CD4-positive, alpha-beta memory T cell (primary cell): ENCODE measurements around the gene FAF2. TPM values are rescaled to one million over a fixed set of nuclear protein-coding genes. Genes with fewer than 3 reads are reported as not detected.

Experiments
- CTCF ChIA-PET: fragments of 350-600 bp; sonication (Branson Sonifier 250); formaldehyde crosslinking; loops from one replicate; lab custom pipeline; 2021; ENCODE audit warnings: inconsistent platforms; ENCODE audit not compliant: partially characterized antibody; lab: Charles Lee
- POLR2A ChIA-PET: fragments of 350-600 bp; sonication (Branson Sonifier 250); formaldehyde crosslinking; loops from one replicate; lab custom pipeline; 2021; ENCODE audit not compliant: partially characterized antibody; lab: Charles Lee
- DNase-seq, 5 donors: peaks; one replicate each; pipeline versions ENCODE4 v3.0.0 to v3.0.0-alpha.2; 2020 to 2022; ENCODE audit warnings: mixed read lengths in 1 of 5
- H3K27ac ChIP-seq: one replicate; pipeline ENCODE4 v1.7.0; 2013; ENCODE audit warnings: low read depth, low read length
- H3K27me3 ChIP-seq: 2 replicates; pipeline ENCODE4 v1.7.0; 2013; ENCODE audit warnings: mild to moderate bottlenecking, low read length, moderate library complexity; ENCODE audit not compliant: insufficient read depth
- H3K36me3 ChIP-seq: 2 replicates; pipeline ENCODE4 v1.7.0; 2013; ENCODE audit warnings: mild to moderate bottlenecking, low read length, moderate library complexity; ENCODE audit not compliant: insufficient read depth
- H3K4me1 ChIP-seq: 2 replicates; pipeline ENCODE4 v1.7.0; 2013; ENCODE audit warnings: mild to moderate bottlenecking, low read length, moderate library complexity; ENCODE audit not compliant: insufficient read depth
- H3K4me3 ChIP-seq, 2 donors: one replicate each; pipeline ENCODE4 v1.7.0; 2013; ENCODE audit warnings: low read length in 2 of 2, mild to moderate bottlenecking in 1 of 2
- H3K9me3 ChIP-seq, 2 donors: one replicate each; pipeline ENCODE4 v1.7.0; 2013; ENCODE audit warnings: low read length in 2 of 2, control low read depth in 1 of 2; ENCODE audit not compliant: control insufficient read depth in 1 of 2
- H3K27ac Mint-ChIP-seq, 7 donors: one replicate each; pipeline ENCODE4 v1.8.0; 2020 to 2021; ENCODE audit warnings: mixed read lengths in 7 of 7, mild to moderate bottlenecking in 6 of 7, inconsistent platforms in 3 of 7, moderate library complexity in 3 of 7
- H3K27me3 Mint-ChIP-seq, 2 donors: one replicate each; pipeline ENCODE4 v1.8.0; 2020 to 2021; ENCODE audit warnings: mixed read lengths in 2 of 2
- H3K36me3 Mint-ChIP-seq, 2 donors: one replicate each; pipeline ENCODE4 v1.8.0; 2020 to 2021; ENCODE audit warnings: mixed read lengths in 2 of 2, inconsistent platforms in 1 of 2, mild to moderate bottlenecking in 1 of 2
- H3K4me1 Mint-ChIP-seq, 4 donors: one replicate each; pipeline ENCODE4 v1.8.0; 2020 to 2021; ENCODE audit warnings: mixed read lengths in 4 of 4, mild to moderate bottlenecking in 1 of 4
- H3K4me3 Mint-ChIP-seq, 8 donors: one replicate each; pipeline ENCODE4 v1.8.0; 2020 to 2021; ENCODE audit warnings: mixed read lengths in 8 of 8, mild to moderate bottlenecking in 7 of 8, moderate library complexity in 6 of 8, inconsistent platforms in 3 of 8
- H3K9me3 Mint-ChIP-seq, 8 donors: one replicate each; pipeline ENCODE4 v1.8.0; 2020 to 2021; ENCODE audit warnings: mixed read lengths in 8 of 8, mild to moderate bottlenecking in 5 of 8, inconsistent platforms in 3 of 8, moderate library complexity in 1 of 8
- intact Hi-C: fragments of 100-400 bp; cut with micrococcal nuclease; formaldehyde crosslinking; loops from one replicate; pipeline ENCODE4 v1.15.1; 2023
- polyA plus RNA-seq, 2 donors: library from polyadenylated mRNA; unstranded; fragments of 300-500 nt; fragmentation: Illumina TruSeq; gene quantifications; one replicate each; pipeline ENCODE4 v1.2.3, GENCODE V29; 2021
- total RNA-seq, 2 experiments: library from RNA; stranded (reverse); gene quantifications; one replicate each; pipeline ENCODE4 v1.2.3, GENCODE V29; 2021

The FAF2 gene
- total and polyA plus RNA-seq, 4 experiments from 2014 or later = 10.8 to 33.6 (median 25.4) TPM

- H3K4me3 Mint-ChIP-seq = no peak overlapping the region
- peaks cover 27 to 58% (median 40%) of the 10 kb centered on the region in 4 donors for H3K4me1 Mint-ChIP-seq
- H3K36me3 Mint-ChIP-seq = peaks cover 8 to 34% of the 10 kb centered on the region in 2 donors
- DNase-seq = no peak
- H3K9me3 Mint-ChIP-seq = no peaks in the 10 kb centered on the region
- no peaks in the 10 kb centered on the region for H3K27me3 Mint-ChIP-seq
- no peaks in the 10 kb centered on the region for H3K27me3 ChIP-seq
- H3K36me3 ChIP-seq = peaks cover 12% of the 10 kb centered on the region
- H3K4me3 ChIP-seq = no peak overlapping the region
- peaks cover 38% of the 10 kb centered on the region for H3K4me1 ChIP-seq
- no peaks in the 10 kb centered on the region for H3K9me3 ChIP-seq
- H3K27ac Mint-ChIP-seq = peak overlapping the region in 1 of 7 donors; percentile 13
- no peak overlapping the region for H3K27ac ChIP-seq
- intact Hi-C loops = no loop called here
- CTCF ChIA-PET = interaction anchor here (0.8 kb wide), 1 partner anchor 10 kb away, joined by 3 read pairs; no protein-coding TSS in a partner anchor
- POLR2A ChIA-PET = interaction anchor here (0.6 to 1.3 kb wide), 2 partner anchors 81 to 162 kb away, joined by 3 to 6 read pairs; partner anchors contain the start of gene RNF44
Observed at GRCh38 chr5:176454724-176455394, 6.7 kb downstream of the FAF2 start.

- no peaks in the 10 kb centered on the region for H3K27me3 ChIP-seq
- no peaks in the 10 kb centered on the region for H3K27me3 Mint-ChIP-seq
- no peak overlapping the region for H3K27ac ChIP-seq
- peak overlapping the region in 2 of 8 donors; percentile 4 to 19 for H3K4me3 Mint-ChIP-seq
- H3K4me3 ChIP-seq = no peak overlapping the region
- H3K4me1 ChIP-seq = peaks cover 21% of the 10 kb centered on the region
- POLR2A ChIA-PET = no interaction called here
- H3K36me3 ChIP-seq = no peaks in the 10 kb centered on the region
- H3K9me3 Mint-ChIP-seq = no peaks in the 10 kb centered on the region
- peaks cover 9 to 24% of the 10 kb centered on the region in 2 donors for H3K36me3 Mint-ChIP-seq
- peaks cover 25 to 59% (median 33%) of the 10 kb centered on the region in 4 donors for H3K4me1 Mint-ChIP-seq
- peak overlapping the region in 2 of 7 donors; percentile 19 to 30 for H3K27ac Mint-ChIP-seq
- DNase-seq = no peak
- CTCF ChIA-PET = interaction anchor here (0.7 to 1.9 kb wide), 3 partner anchors 9 to 23 kb away, joined by 3 to 7 read pairs (median 4); partner anchors contain the start of gene FAF2
- no peaks in the 10 kb centered on the region for H3K9me3 ChIP-seq
- intact Hi-C loops = no loop called here
Observed at GRCh38 chr5:176458904-176459561, 10.8 kb downstream of the FAF2 start.

- DNase-seq = no peak
- ChIA-PET CTCF (interaction anchor here (0.7 to 1.1 kb wide), 3 partner anchors 14 to 83 kb away, joined by 3 to 4 read pairs (median 3); no protein-coding TSS in a partner anchor), POLR2A (interaction anchor here (0.7 kb wide), 1 partner anchor 13 kb away, joined by 3 read pairs; the partner anchor contains the start of gene FAF2)
- Histone ChIP-seq H3K27ac (no peak overlapping the region), H3K27me3 (no peaks in the 10 kb centered on the region), H3K9me3 (no peaks in the 10 kb centered on the region), H3K4me3 (no peak overlapping the region), H3K4me1 (peaks cover 20% of the 10 kb centered on the region), H3K36me3 (no peaks in the 10 kb centered on the region)
- H3K27ac Mint-ChIP-seq = no peak overlapping the region
- intact Hi-C loops = no loop called here
- peaks cover 9 to 24% of the 10 kb centered on the region in 2 donors for H3K36me3 Mint-ChIP-seq
- H3K4me3 Mint-ChIP-seq = no peak overlapping the region
- peaks cover 22 to 59% (median 32%) of the 10 kb centered on the region in 4 donors for H3K4me1 Mint-ChIP-seq
- no peaks in the 10 kb centered on the region for H3K27me3 Mint-ChIP-seq
- H3K9me3 Mint-ChIP-seq = no peaks in the 10 kb centered on the region
Observed at GRCh38 chr5:176461349-176461748, 13.2 kb downstream of the FAF2 start.

GRCh38 chr5:176463113-176463764 lies 15.1 kb downstream of the FAF2 start:
- Mint-ChIP-seq H3K9me3 (no peaks in the 10 kb centered on the region), H3K36me3 (peaks cover 14 to 22% of the 10 kb centered on the region in 2 donors), H3K27me3 (no peaks in the 10 kb centered on the region), H3K27ac (peak overlapping the region in 2 of 7 donors; percentile 37 to 69), H3K4me3 (no peak overlapping the region), H3K4me1 (peaks cover 20 to 54% (median 27%) of the 10 kb centered on the region in 4 donors)
- CTCF ChIA-PET = interaction anchor here (0.7 kb wide), 1 partner anchor 73 kb away, joined by 4 read pairs; no protein-coding TSS in a partner anchor
- Histone ChIP-seq H3K9me3 (no peaks in the 10 kb centered on the region), H3K4me3 (no peak overlapping the region), H3K27me3 (no peaks in the 10 kb centered on the region), H3K36me3 (no peaks in the 10 kb centered on the region), H3K4me1 (peaks cover 12% of the 10 kb centered on the region), H3K27ac (no peak overlapping the region)
- POLR2A ChIA-PET = interaction anchor here (0.9 to 1.4 kb wide), 2 partner anchors 15 to 36 kb away, joined by 3 to 4 read pairs; partner anchors contain the start of gene FAF2
- no peak for DNase-seq
- intact Hi-C loops = no loop called here

- H3K9me3 ChIP-seq = no peaks in the 10 kb centered on the region
- H3K27ac Mint-ChIP-seq = peak overlapping the region in 1 of 7 donors; percentile 24
- H3K36me3 Mint-ChIP-seq = peaks cover 18 to 29% of the 10 kb centered on the region in 2 donors
- H3K4me1 ChIP-seq = no peaks in the 10 kb centered on the region
- intact Hi-C loops = no loop called here
- H3K36me3 ChIP-seq = no peaks in the 10 kb centered on the region
- no peaks in the 10 kb centered on the region for H3K27me3 Mint-ChIP-seq
- no peaks in the 10 kb centered on the region for H3K27me3 ChIP-seq
- ChIA-PET CTCF (interaction anchor here (1.2 kb wide), 1 partner anchor 19 kb away, joined by 4 read pairs; the partner anchor contains the start of gene FAF2), POLR2A (interaction anchor here (0.8 kb wide), 1 partner anchor 19 kb away, joined by 3 read pairs; the partner anchor contains the start of gene FAF2)
- peaks cover 10 to 29% (median 18%) of the 10 kb centered on the region in 4 donors for H3K4me1 Mint-ChIP-seq
- DNase-seq = no peak
- H3K9me3 Mint-ChIP-seq = peaks cover 0 to 3% (median 0%) of the 10 kb centered on the region in 8 donors
- H3K27ac ChIP-seq = no peak overlapping the region
- no peak overlapping the region for H3K4me3 ChIP-seq
- no peak overlapping the region for H3K4me3 Mint-ChIP-seq
Observed at GRCh38 chr5:176466245-176466871, 18.2 kb downstream of the FAF2 start.

DNA sequence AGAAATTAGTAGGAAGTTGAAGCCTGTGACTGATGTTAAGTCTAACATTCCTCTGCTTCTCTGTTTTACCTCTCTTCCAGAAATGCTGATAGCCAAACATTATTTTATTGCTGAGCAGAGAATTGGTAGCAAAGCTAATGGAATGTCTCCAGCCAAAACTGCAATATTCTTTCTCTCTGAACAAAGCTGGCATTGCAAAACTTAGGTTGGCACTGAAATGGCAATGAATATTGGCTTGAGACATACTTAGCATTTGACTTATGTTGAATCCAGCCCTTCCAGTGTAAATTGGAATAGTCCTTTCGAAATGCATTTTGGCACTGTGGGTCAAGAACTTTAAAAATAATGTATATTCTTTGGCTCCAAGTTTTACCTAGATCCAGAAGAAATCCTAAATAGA lies 21.1 kb downstream of the FAF2 start:
- DNase-seq = no peak

More for the DNA sequence above, 21.1 kb downstream of the FAF2 start:
- Mint-ChIP-seq H3K4me1 (peaks cover 7 to 34% (median 21%) of the 10 kb centered on the region in 4 donors), H3K36me3 (peaks cover 29 to 40% of the 10 kb centered on the region in 2 donors), H3K27me3 (no peaks in the 10 kb centered on the region), H3K27ac (peak overlapping the region in 1 of 7 donors; percentile 4), H3K9me3 (peaks cover 0 to 6% (median 0%) of the 10 kb centered on the region in 8 donors), H3K4me3 (no peak overlapping the region)
- ChIA-PET POLR2A (interaction anchor here (0.9 kb wide), 1 partner anchor 22 kb away, joined by 4 read pairs; no protein-coding TSS in a partner anchor), CTCF (interaction anchor here (0.8 kb wide), 1 partner anchor 18 kb away, joined by 3 read pairs; no protein-coding TSS in a partner anchor)
- Histone ChIP-seq H3K36me3 (no peaks in the 10 kb centered on the region), H3K4me1 (no peaks in the 10 kb centered on the region), H3K27me3 (no peaks in the 10 kb centered on the region), H3K4me3 (no peak overlapping the region), H3K9me3 (no peaks in the 10 kb centered on the region), H3K27ac (no peak overlapping the region)
- intact Hi-C loops = no loop called here
